Choroid plexus epithelial cell (primary cell): ENCODE data around the gene MAFF.
A peak's percentile ranks its signal among the peaks of the same experiment; 100 is the strongest.
"Not testable (repeated sequence)": the region's sequence is repeated elsewhere in the genome, so short reads cannot be mapped to it uniquely, and the experiment has no call there.

Experiments used
- DNase-seq: peaks from one replicate; pipeline ENCODE4 v3.0.0-alpha.2; 2010; ENCODE audit warnings: low read depth
- H3K4me3 ChIP-seq: 2 replicates; pipeline ENCODE4 v1.5.1; 2011; ENCODE audit warnings: low read depth, mild to moderate bottlenecking, control low read depth, low read length, moderate library complexity
- TF ChIP-seq, protein P1 (sequence below): conservative IDR thresholded peaks from 2 replicates; pipeline ENCODE4 v1.5.1; 2011; ENCODE audit warnings: low read depth, mild to moderate bottlenecking, control low read depth, inconsistent platforms, low read length, moderate library complexity

The MAFF gene

DNA sequence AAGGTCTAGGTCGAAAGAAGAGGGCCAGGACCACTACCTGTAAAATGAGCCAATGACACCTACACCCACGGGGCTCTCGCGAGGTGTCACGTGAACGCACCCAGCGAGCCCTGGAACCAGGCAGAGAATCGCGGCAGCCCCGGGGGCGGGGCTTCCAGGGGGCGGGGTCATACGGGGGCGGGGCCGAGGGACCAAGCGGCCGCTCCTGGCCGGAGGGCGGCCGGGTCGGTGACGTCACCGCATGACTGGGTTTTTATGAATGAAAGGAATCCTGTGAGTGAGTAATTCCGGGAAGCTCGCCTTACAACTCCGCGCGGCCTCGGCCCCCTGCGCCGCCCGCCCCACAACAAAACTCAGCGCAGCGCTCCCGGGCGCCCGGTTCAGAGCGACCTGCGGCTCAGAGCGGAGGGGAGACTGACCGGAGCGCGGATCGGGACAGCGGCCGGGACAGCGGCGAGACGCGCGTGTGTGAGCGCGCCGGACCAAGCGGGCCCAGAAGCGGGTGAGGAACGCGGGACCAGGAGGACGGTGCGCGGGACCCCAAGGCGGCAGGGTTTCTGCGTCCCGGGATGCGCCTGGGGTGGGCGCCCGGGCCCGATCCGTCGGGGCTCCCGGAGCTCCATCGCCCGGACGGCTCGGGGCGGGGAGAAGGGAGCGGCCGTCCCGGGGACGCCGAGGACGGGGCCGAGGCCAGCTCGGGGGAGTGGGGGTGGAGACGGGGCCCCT is at the start of gene MAFF:
TSS of gene MAFF (plus strand) at position 284 of the 726 bp plus-strand sequence. CDS start 11,860 bp downstream, outside the sequence.
- TF ChIP-seq, protein P1, sequence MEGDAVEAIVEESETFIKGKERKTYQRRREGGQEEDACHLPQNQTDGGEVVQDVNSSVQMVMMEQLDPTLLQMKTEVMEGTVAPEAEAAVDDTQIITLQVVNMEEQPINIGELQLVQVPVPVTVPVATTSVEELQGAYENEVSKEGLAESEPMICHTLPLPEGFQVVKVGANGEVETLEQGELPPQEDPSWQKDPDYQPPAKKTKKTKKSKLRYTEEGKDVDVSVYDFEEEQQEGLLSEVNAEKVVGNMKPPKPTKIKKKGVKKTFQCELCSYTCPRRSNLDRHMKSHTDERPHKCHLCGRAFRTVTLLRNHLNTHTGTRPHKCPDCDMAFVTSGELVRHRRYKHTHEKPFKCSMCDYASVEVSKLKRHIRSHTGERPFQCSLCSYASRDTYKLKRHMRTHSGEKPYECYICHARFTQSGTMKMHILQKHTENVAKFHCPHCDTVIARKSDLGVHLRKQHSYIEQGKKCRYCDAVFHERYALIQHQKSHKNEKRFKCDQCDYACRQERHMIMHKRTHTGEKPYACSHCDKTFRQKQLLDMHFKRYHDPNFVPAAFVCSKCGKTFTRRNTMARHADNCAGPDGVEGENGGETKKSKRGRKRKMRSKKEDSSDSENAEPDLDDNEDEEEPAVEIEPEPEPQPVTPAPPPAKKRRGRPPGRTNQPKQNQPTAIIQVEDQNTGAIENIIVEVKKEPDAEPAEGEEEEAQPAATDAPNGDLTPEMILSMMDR, result no peak
- peak within 1 kb of the TSS; percentile 79 for H3K4me3 ChIP-seq
- DNase-seq, result peak; percentile 98

GRCh38 chr22:38153821-38154562 is 47.8 kb upstream of the MAFF start:
- no peak for DNase-seq
- TF ChIP-seq, protein P1, result peak; percentile 20
- H3K4me3 ChIP-seq, result no peak overlapping the region

- not testable (repeated sequence) for DNase-seq, H3K4me3 ChIP-seq
These were observed 47.3 kb upstream of the MAFF start for GRCh38 chr22:38154563-38154915.

GRCh38 chr22:38155703-38156102 is 46.1 kb upstream of the MAFF start:
- DNase-seq, result no peak
- H3K4me3 ChIP-seq, result no peak overlapping the region
- TF ChIP-seq, protein P1, result no peak

- no peak overlapping the region for H3K4me3 ChIP-seq
- DNase-seq, result no peak
- TF ChIP-seq, protein P1, result no peak
These were observed 38.6 kb upstream of the MAFF start for GRCh38 chr22:38162881-38163843.

DNA sequence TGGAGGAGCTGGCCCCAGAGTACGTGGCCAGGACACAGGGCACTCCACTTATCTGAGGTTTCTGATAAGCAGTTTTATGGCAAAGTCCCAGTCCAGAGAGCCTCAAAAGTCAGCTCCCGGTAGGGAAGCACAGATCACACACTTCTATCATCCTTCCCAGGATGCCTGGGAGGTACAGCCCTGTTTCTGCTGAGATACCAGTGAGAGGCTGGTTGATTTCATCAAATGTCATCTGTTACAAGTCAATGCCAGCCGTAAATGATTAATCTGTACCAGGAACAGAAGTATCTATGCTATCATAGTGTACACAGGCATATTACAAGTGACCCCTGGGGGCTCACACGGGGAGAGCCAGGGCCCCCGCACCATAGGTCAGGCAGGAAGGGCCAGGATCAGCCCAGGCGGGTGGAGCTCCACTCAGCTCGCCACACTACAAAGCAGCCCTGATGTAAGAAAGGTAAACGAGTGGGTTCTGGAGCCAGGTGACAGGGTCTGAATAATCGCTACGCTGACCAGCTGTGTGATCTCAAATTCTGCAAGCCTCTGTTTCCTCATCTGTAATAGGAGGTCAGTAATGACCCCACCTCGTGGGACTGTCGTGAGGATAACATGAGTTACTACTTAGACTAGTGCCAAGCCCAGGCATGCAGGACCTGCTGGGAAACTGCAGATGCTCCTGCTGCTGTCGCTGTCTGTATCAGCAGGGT is 37.8 kb upstream of the MAFF start:
- TF ChIP-seq, protein P1, result no peak
- DNase-seq, result no peak
- no peak overlapping the region for H3K4me3 ChIP-seq
